Measurements from ENCODE around the gene RXRG.

RXRG gene

GRCh38 chr1:165355977-165356811 is 88.7 kb downstream of the RXRG start, which contains the start of gene LMX1A:
Gene LMX1A, minus strand, starts transcription at chr1:165356715. Its CDS starts 1,156 bp downstream, at chr1:165355559.
- H4K20me1 ChIP-seq (ENCODE audit: insufficient read depth, low read length), result no peaks in the 10 kb centered on the region
- TF ChIP-seq CTCF (IDR thresholded peaks at IDR 0.05; ENCODE audit: low read depth, low read length), result no peak
- no peak for TF ChIP-seq EZH2phosphoT487 (IDR thresholded peaks at IDR 0.05; ENCODE audit: low read depth)
- H3K4me1 ChIP-seq (ENCODE audit: low read length), result no peaks in the 10 kb centered on the region
- H3K36me3 ChIP-seq (replicated peaks; ENCODE audit: low read depth, low read length), result no peaks in the 10 kb centered on the region
- no peaks in the 10 kb centered on the region for H3K79me2 ChIP-seq (ENCODE audit: low read length)
- H3K27me3 ChIP-seq (ENCODE audit: low read depth, low read length), result peaks cover 18% of the 10 kb centered on the region
- H3K9me3 ChIP-seq (ENCODE audit: insufficient read depth, low read length), result no peaks in the 10 kb centered on the region
- no peak within 1 kb of the TSS for H3K9ac ChIP-seq (ENCODE audit: low read length)
- no peak within 1 kb of the TSS for H2AFZ ChIP-seq (ENCODE audit: low read depth, low read length)
- no peak within 1 kb of the TSS for H3K4me2 ChIP-seq (ENCODE audit: low read length)
- H3K27ac ChIP-seq (ENCODE audit: low read length), result no peak within 1 kb of the TSS
- no peak within 1 kb of the TSS for H3K4me3 ChIP-seq (ENCODE audit: low read length)

GRCh38 chr1:165355139-165355976 is 89.6 kb downstream of the RXRG start:
- Histone ChIP-seq H3K4me1 (ENCODE audit: low read length) (no peaks in the 10 kb centered on the region), H3K9me3 (ENCODE audit: insufficient read depth, low read length) (no peaks in the 10 kb centered on the region), H4K20me1 (ENCODE audit: insufficient read depth, low read length) (no peaks in the 10 kb centered on the region), H3K79me2 (ENCODE audit: low read length) (no peaks in the 10 kb centered on the region), H3K27ac (ENCODE audit: low read length) (no peak overlapping the region), H3K4me3 (ENCODE audit: low read length) (no peak overlapping the region), H3K27me3 (ENCODE audit: low read depth, low read length) (peaks cover 25% of the 10 kb centered on the region), H2AFZ (ENCODE audit: low read depth, low read length) (no peak overlapping the region), H3K4me2 (ENCODE audit: low read length) (no peak overlapping the region), H3K9ac (ENCODE audit: low read length) (no peak overlapping the region), H3K36me3 (replicated peaks; ENCODE audit: low read depth, low read length) (no peaks in the 10 kb centered on the region)
- TF ChIP-seq CTCF (IDR thresholded peaks at IDR 0.05; ENCODE audit: low read depth, low read length) (no peak), EZH2phosphoT487 (IDR thresholded peaks at IDR 0.05; ENCODE audit: low read depth) (no peak)

GRCh38 chr1:165354739-165355138 is 90.2 kb downstream of the RXRG start:
- TF ChIP-seq EZH2phosphoT487 (IDR thresholded peaks at IDR 0.05; ENCODE audit: low read depth), result no peak
- TF ChIP-seq CTCF (IDR thresholded peaks at IDR 0.05; ENCODE audit: low read depth, low read length), result no peak
- no peak overlapping the region for H3K4me3 ChIP-seq (ENCODE audit: low read length)
- no peaks in the 10 kb centered on the region for H4K20me1 ChIP-seq (ENCODE audit: insufficient read depth, low read length)
- no peak overlapping the region for H3K9ac ChIP-seq (ENCODE audit: low read length)
- H3K9me3 ChIP-seq (ENCODE audit: insufficient read depth, low read length), result no peaks in the 10 kb centered on the region
- H3K4me1 ChIP-seq (ENCODE audit: low read length), result no peaks in the 10 kb centered on the region
- H3K27ac ChIP-seq (ENCODE audit: low read length), result no peak overlapping the region
- H3K27me3 ChIP-seq (ENCODE audit: low read depth, low read length), result peaks cover 19% of the 10 kb centered on the region
- H3K4me2 ChIP-seq (ENCODE audit: low read length), result no peak overlapping the region
- no peak overlapping the region for H2AFZ ChIP-seq (ENCODE audit: low read depth, low read length)
- no peaks in the 10 kb centered on the region for H3K79me2 ChIP-seq (ENCODE audit: low read length)
- H3K36me3 ChIP-seq (replicated peaks; ENCODE audit: low read depth, low read length), result no peaks in the 10 kb centered on the region
